ENCODE results near the gene RTN4R.
"Not testable (repeated sequence)": the region's sequence is repeated elsewhere in the genome, so short reads cannot be mapped to it uniquely, and the experiment has no call there.

DNA sequence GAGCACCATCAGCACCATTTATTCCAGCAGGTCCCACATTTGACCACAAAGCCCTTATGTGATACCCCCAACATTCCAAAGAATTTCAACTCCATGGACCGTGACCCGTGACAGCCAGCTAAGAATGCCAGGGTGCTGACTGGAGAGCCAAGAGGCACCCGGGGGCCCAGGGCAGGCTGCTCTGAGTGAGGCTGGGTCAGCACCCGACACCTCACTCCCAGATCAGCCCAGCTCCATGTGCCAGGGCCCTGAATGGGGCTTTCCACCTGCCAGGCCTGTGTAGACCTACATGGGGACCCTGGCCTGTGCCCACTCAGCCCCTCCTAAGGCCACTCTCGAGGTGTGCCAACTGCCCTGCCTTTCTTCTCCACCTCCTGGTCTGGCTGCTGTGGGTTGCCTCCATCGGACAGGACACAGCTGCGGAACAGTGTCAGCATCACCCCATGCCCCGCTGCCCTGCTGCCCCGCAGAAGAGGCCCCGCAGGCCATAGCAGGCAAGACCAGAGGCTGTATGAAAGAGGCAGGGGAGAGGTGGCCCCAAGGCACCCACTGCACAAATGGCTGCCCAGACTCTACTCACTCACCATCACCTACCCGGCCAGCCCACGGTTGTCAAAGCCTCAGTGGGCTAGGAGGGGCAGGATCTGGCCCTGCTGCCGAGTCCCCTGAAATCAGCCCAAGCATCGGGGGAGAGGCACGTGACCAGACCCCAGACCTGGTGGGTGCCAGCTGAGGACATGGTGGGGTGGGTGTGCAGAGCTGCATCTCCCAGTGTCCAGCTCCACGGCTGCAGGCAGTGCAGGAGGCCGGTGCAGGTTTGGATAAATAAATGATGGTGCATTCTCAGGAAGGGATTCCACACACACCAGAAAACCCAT, 4.5 kb downstream of the RTN4R start:
- not testable (repeated sequence) for TF ChIP-seq POLR2AphosphoS5 (IDR thresholded peaks at IDR 0.05; ENCODE audit: low read depth, low read length); SUZ12 (IDR thresholded peaks at IDR 0.05; ENCODE audit: low read depth, low read length); IRF2 (CRISPR knock-in tag; IDR thresholded peaks at IDR 0.05); TEAD2 (CRISPR knock-in tag; IDR thresholded peaks at IDR 0.05); ZNF772 (CRISPR knock-in tag; IDR thresholded peaks at IDR 0.05)
- TF ChIP-seq, protein P1, sequence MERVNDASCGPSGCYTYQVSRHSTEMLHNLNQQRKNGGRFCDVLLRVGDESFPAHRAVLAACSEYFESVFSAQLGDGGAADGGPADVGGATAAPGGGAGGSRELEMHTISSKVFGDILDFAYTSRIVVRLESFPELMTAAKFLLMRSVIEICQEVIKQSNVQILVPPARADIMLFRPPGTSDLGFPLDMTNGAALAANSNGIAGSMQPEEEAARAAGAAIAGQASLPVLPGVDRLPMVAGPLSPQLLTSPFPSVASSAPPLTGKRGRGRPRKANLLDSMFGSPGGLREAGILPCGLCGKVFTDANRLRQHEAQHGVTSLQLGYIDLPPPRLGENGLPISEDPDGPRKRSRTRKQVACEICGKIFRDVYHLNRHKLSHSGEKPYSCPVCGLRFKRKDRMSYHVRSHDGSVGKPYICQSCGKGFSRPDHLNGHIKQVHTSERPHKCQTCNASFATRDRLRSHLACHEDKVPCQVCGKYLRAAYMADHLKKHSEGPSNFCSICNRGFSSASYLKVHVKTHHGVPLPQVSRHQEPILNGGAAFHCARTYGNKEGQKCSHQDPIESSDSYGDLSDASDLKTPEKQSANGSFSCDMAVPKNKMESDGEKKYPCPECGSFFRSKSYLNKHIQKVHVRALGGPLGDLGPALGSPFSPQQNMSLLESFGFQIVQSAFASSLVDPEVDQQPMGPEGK (CRISPR knock-in tag; IDR thresholded peaks at IDR 0.05) = not testable (repeated sequence)

All from HepG2 (cell line).